GM19324 (cell line): Measurements from ENCODE around the gene ADARB2.

Experiments used
- ATAC-seq: cut with Tn5 transposase; IDR thresholded peaks from one replicate; pipeline ENCODE4 v1.9.1; 2021; ENCODE audit warnings: mild to moderate bottlenecking, moderate library complexity; ENCODE audit not compliant: unreplicated experiment, low FRiP score

The ADARB2 gene

DNA sequence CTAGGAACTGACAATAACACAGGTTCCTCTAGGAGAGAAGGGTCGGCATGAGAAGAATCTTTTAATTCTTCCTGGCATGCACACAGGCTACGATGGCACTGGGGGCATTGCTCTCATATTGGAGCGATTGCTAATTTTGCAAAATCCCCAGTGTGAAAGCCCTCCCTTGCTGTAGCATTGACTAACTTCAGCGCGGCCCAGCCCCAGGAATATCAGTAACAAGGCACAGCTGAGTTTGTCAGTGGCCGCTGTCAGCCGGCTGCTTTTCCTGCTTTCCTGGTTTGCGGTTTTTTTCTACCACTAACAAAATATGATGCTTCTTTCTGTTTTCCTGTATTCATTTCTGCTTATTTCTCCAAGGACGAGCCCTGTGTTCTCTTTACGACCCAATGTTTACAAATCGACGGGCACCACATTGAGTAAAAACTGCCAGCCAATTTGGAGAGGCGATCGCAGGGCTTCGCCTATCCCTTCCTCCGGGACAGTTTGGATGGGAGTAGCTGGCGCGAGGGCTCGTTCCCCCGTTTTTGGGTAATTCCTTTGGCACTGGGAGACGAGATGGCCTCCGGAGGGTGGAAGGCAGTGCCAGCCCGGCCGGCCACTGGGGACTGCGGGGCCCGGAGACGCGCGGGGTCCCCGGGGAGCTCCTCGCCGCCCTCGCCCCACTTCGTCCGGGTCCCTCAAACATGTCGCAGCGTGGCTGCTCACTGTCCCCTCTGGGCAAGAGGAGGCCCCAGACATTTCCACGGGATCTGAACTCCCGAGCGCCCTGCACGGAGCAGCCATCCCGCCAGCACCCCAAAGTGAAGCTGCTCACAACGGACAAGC is 967 bp downstream of the ADARB2 start:
- no peak for ATAC-seq

DNA sequence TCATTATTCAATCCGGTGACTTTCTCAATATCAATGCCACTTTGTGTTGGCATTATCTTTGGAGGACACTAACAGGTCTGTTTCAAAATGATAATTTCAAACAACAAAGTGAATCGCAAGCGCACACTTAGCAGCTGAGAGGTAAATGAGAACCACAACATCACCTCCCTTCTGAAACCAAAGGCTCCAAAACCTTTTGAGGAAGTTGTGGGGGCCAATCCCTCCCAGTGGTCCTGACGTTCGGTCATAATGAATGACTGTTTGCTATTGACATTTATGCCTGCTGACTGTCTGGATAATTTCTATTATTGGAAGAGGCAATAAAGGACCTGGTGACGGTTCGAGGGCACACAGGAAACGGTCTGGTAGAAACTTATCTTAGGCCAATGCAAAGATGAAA is 1.8 kb downstream of the ADARB2 start:
- ATAC-seq, result no peak

DNA sequence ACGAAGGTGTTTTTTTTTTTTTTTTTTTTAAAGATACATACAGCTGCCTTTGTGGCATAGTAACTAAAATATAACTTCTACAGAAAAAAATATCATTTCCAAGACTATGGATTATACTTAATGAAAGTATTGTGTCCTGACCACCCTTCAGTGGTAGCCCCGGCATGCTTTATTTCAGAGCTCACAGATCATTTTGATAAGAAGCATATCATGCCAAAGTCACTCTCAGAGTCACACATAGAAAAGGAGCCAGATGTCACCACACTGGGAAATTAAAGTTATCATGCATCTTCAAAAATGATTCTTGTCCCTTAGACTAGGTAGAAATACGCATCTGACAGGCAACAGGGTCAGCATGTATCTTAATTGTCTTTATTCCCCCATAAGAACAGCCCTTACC is 3.0 kb downstream of the ADARB2 start:
- no peak for ATAC-seq

- no peak for ATAC-seq
Observed at GRCh38 chr10:1733720-1734119, 3.6 kb downstream of the ADARB2 start.

GRCh38 chr10:1732564-1732996 is 4.7 kb downstream of the ADARB2 start:
- ATAC-seq, result no peak

- ATAC-seq, result no peak
Observed at GRCh38 chr10:1731592-1731991, 5.7 kb downstream of the ADARB2 start.

DNA sequence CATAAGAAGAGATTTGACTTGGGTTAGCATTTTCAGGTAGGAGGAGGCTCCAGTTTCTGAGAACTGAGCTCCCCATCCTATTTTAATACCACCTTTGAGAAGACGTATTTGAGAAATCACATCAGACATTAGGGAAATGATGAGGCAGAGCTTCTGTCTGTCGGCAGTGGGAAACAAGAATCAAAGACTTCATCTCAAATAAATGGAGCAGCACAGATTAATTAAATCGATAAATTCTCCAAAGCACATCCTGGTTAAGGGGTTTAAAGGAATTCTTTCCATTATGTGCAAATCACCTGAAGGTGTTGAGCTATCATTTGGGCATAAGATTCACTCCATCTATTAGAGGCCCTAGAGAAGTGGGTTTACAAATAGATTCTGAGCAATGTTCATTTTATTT is 7.6 kb downstream of the ADARB2 start:
- ATAC-seq, result no peak

GRCh38 chr10:1726861-1727260 is 10.5 kb downstream of the ADARB2 start:
- ATAC-seq, result no peak

GRCh38 chr10:1724921-1725488 is 12.3 kb downstream of the ADARB2 start:
- no peak for ATAC-seq

DNA sequence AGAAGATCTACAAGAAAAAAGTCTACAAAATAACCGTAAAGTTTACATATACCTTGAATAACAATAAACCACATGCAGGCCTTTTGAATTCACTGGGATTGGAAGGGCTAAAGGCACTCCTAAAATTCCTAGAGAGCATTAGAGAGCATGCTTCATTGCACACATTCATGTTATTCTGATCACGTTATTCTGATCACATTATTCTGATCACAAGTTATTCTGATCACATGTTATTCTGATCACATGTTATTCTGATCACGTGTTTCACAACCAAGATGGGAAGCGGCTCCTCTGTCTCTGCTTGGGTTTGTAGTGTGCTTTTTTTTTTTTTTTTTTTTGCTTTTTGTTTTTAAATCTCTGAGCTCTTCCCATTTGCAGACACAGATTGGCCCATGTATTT is 20.5 kb downstream of the ADARB2 start:
- no peak for ATAC-seq

- ATAC-seq, result no peak
Observed at GRCh38 chr10:1715821-1716220, 21.5 kb downstream of the ADARB2 start.

DNA sequence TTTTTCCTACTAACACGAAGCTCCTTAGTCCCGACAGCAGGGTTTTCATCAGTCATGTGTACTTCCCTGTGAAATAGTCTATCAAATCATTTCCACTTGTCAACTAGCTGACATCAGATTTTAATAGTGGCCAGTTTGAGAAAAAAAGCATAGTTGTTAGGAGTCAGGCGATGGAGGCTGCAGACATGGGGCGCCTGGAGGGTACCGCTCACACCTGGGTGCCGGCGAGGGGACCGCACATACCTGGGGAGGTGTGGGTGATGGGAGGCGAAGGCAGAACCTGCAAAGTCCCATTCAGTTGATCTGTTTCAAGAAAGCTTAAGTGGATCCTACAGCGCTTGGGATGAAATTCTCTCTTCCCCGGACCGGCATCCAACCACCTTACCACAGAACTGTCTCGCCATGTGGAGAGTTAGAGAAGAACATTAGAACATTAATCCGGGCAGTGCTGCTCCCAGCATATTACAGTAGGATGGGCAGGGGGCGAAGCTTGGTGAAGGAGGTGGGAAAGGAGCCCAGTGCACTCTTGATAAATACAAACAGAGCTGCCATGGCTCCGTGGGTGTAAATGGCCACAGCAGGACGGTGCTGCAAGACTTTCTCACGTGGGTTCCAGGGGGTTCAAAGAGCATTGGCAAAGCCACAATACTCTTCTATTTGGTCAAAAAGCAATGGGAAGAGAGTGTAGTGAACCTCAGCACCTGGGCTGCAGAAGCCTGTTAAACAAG is 24.2 kb downstream of the ADARB2 start:
- no peak for ATAC-seq

DNA sequence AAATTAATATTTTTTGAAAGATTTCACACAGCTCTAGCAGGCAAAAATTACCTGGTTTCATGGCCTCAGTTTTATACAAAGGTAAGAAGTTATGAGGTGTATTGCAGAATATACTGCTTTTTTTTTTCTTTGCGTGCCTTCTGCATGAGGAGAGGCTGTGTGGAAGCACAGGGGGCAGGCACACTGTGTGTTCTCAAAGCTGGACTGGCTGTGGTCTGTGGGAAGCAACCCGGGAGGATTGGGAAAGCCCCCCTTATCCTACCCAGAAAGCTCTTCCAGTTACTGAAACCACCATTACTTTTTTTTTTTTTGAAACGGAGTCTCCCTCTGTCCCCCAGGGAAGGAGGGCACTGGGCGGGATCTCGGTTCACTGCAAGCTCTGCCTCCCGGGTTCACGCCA is 25.0 kb downstream of the ADARB2 start:
- ATAC-seq, result no peak

- no peak for ATAC-seq
Observed at GRCh38 chr10:1709161-1709560, 28.2 kb downstream of the ADARB2 start.

DNA sequence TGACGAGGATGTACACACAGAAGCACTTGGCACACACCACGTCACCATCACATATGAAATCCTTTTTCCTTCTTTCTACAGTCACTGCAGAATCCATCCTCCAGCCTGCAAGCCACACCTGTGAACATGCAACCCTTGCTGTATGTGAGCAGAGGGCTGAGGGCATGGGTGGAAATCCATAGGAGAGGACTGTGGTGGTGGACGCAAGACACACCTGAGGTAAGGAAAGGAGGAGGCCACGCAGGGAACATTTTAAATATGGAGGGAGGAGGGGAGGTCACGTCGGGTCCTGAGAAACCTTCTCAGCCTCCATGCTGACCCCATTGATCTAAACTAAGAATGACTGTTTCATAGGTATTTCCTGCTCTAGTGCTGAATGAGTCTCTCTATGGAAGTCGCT is 28.6 kb downstream of the ADARB2 start:
- no peak for ATAC-seq

GRCh38 chr10:1706711-1707110 is 30.6 kb downstream of the ADARB2 start:
- no peak for ATAC-seq

DNA sequence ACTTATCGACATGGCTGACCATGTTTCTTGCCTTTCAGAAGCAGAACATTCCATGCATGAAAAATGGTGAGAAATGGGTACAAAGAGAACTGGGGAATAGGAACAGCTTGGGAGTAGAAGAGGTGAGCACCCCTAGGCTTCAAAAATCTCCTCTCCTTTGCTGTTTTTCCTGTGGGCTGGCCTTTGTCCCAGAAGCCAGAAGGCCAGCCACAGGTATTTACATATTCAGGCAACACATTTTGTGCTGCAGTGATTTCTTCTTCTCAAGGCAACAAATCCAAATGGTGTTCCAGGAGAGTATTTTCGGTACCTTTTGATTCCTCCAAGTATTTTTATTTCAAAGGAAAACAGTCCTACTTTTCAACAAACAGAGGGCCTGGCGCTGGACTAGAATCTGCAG is 31.1 kb downstream of the ADARB2 start:
- no peak for ATAC-seq

DNA sequence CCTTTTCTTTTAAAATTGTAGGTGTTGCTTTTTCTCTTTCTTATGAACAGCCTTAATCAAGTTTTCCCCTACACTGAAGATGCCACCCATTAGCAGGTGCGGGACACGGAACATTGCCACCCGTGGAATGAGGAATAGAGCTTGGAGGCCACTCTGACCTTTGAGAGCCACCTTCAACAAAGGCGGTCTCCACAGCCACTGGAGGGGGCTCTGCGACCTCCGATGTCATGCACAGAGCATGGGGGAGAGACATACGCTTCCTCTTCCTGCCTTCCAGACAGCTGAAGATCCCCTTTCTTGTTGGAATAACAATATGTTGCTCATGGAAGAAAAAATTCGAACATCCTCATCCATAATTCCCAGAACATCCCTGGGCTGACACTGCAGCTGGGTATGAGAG is 39.1 kb downstream of the ADARB2 start:
- ATAC-seq, result no peak

DNA sequence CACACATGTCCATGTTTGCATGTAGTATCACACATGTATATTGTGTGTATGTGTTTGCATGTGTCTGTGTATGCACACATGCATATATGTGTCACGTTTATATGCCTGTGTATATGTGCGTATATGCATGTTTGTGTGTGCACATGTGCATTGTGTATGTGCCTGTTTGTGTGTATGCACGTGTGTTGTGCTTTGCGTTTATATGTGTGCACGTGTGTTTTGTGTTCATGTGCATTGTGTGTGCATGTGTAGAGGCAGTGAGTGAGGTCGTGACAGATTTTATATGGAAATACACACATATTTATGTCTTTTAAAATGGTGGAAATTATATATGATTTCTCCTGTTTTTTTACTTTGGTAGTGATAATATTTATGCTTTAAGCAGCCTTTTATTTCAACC is 41.2 kb downstream of the ADARB2 start:
- no peak for ATAC-seq

- no peak for ATAC-seq
Observed at GRCh38 chr10:1690086-1690485, 47.2 kb downstream of the ADARB2 start.

GRCh38 chr10:1688531-1688930 is 48.8 kb downstream of the ADARB2 start:
- ATAC-seq, result no peak
